DND-41 (cell line): ENCODE results near the gene MIA3.
A peak's percentile ranks its signal among the peaks of the same experiment; 100 is the strongest.

ENCODE experiments used
- ATAC-seq: fragments of 200-7000 bp; cut with Tn5 transposase; 3 replicates; pipeline ENCODE4 v1.9.1; 2021; ENCODE audit warnings: low read depth; ENCODE audit not compliant: insufficient read depth
- DNase-seq: peaks from one replicate; pipeline ENCODE4 v3.0.0-alpha.2; 2020
- H2AFZ ChIP-seq: 2 replicates; pipeline ENCODE4 v1.6.0; 2012; ENCODE audit warnings: low read depth, low read length
- H3K27ac ChIP-seq: 2 replicates; pipeline ENCODE4 v1.5.1; 2012; ENCODE audit warnings: low read length, inconsistent platforms
- H3K27me3 ChIP-seq: fragments of 200-600 bp; sonication (generic); 2 replicates; pipeline ENCODE4 v1.6.0; 2012; ENCODE audit warnings: low read length, mild to moderate bottlenecking, inconsistent platforms; ENCODE audit not compliant: insufficient read depth, poor library complexity
- H3K36me3 ChIP-seq: 2 replicates; pipeline ENCODE4 v1.5.1; 2012; ENCODE audit warnings: low read length, inconsistent platforms; ENCODE audit not compliant: insufficient read depth
- H3K4me1 ChIP-seq: 2 replicates; pipeline ENCODE4 v1.5.1; 2012; ENCODE audit warnings: mild to moderate bottlenecking, low read length; ENCODE audit not compliant: insufficient read depth
- H3K4me2 ChIP-seq: 2 replicates; pipeline ENCODE4 v1.6.0; 2012; ENCODE audit warnings: mild to moderate bottlenecking, moderate library complexity, low read length, inconsistent platforms; ENCODE audit not compliant: insufficient read depth
- H3K4me3 ChIP-seq, 2 experiments: fragments of 200-600 bp in 1 of 2; shearing (Covaris generic) in 1 of 2; 2 replicates each; pipeline ENCODE4 v1.5.1; 2012 to 2016; ENCODE audit warnings: inconsistent platforms in 2 of 2, low read length in 2 of 2, mild to moderate bottlenecking in 2 of 2, low read depth in 1 of 2, moderate library complexity in 1 of 2
- H3K79me2 ChIP-seq: 2 replicates; pipeline ENCODE4 v1.6.0; 2012; ENCODE audit warnings: low read length, inconsistent platforms; ENCODE audit not compliant: insufficient read depth
- H3K9ac ChIP-seq: 2 replicates; pipeline ENCODE4 v1.6.0; 2012; ENCODE audit warnings: low read depth, mild to moderate bottlenecking, inconsistent platforms, low read length, moderate library complexity
- H3K9me3 ChIP-seq: 2 replicates; pipeline ENCODE4 v1.5.1; 2012; ENCODE audit warnings: low read length, moderate library complexity, mild to moderate bottlenecking, inconsistent platforms; ENCODE audit not compliant: insufficient read depth, severe bottlenecking
- H4K20me1 ChIP-seq: 2 replicates; pipeline ENCODE4 v1.6.0; 2012; ENCODE audit warnings: low read length; ENCODE audit not compliant: insufficient read depth
- CTCF ChIP-seq: IDR thresholded peaks from 2 replicates; pipeline ENCODE4 v1.5.1; 2012; ENCODE audit warnings: borderline replicate concordance, low read length, moderate library complexity, mild to moderate bottlenecking; ENCODE audit not compliant: poor library complexity, severe bottlenecking; ENCODE audit errors: extremely low read depth
- EZH2 ChIP-seq: IDR thresholded peaks from 3 replicates; pipeline ENCODE4 v1.6.1; 2012; ENCODE audit warnings: borderline replicate concordance, low read depth, mild to moderate bottlenecking, moderate library complexity, low read length, inconsistent platforms; ENCODE audit not compliant: severe bottlenecking

The MIA3 gene

GRCh38 chr1:222613627-222614026 lies 4.3 kb upstream of the MIA3 start:
- Histone ChIP-seq H3K79me2 (peaks cover 5% of the 10 kb centered on the region), H3K4me3 (no peak overlapping the region), H3K27ac (no peak overlapping the region), H3K4me2 (no peak overlapping the region), H2AFZ (no peak overlapping the region), H3K9me3 (no peaks in the 10 kb centered on the region), H3K4me1 (peaks cover 13% of the 10 kb centered on the region), H4K20me1 (peaks cover 1% of the 10 kb centered on the region; the same call in 1 of the 2 replicates), H3K36me3 (no peaks in the 10 kb centered on the region), H3K9ac (no peak overlapping the region), H3K27me3 (peaks cover 15% of the 10 kb centered on the region)
- ATAC-seq (no peak), DNase-seq (no peak)
- TF ChIP-seq CTCF (no peak), EZH2 (no peak)

- Histone ChIP-seq H2AFZ (peak overlapping the region; percentile 84; the same call in 1 of the 2 replicates), H3K4me1 (peaks cover 32% of the 10 kb centered on the region), H3K27me3 (peaks cover 15% of the 10 kb centered on the region), H3K4me2 (0 out of 2 replicates have a peak overlapping the region, but pooled peaks have one; percentile 92), H3K36me3 (no peaks in the 10 kb centered on the region; the same call in 1 of the 2 replicates), H3K4me3 (no peak overlapping the region), H3K9me3 (no peaks in the 10 kb centered on the region), H3K27ac (no peak overlapping the region), H4K20me1 (peaks cover 10% of the 10 kb centered on the region; the same call in 1 of the 2 replicates), H3K9ac (no peak overlapping the region), H3K79me2 (peaks cover 23% of the 10 kb centered on the region)
- ATAC-seq (no peak), DNase-seq (no peak)
- TF ChIP-seq CTCF = no peak
- no peak for TF ChIP-seq EZH2
Observed at GRCh38 chr1:222616525-222616924, 1.4 kb upstream of the MIA3 start.

- TF ChIP-seq EZH2 (no peak), CTCF (no peak)
- H3K4me2 ChIP-seq = peak overlapping the region; percentile 92
- H3K27me3 ChIP-seq = peaks cover 15% of the 10 kb centered on the region
- DNase-seq = peak; percentile 97
- H3K36me3 ChIP-seq = peaks cover 7% of the 10 kb centered on the region
- peak; percentile 94 for ATAC-seq
- H3K79me2 ChIP-seq = peaks cover 23% of the 10 kb centered on the region
- peak overlapping the region; percentile 56 for H3K9ac ChIP-seq
- H2AFZ ChIP-seq = peak overlapping the region; percentile 84
- H3K27ac ChIP-seq = peak overlapping the region; percentile 49
- H3K4me3 ChIP-seq = peak overlapping the region; percentile 22 to 67; a peak in 3 of 4 replicates
- H3K9me3 ChIP-seq = no peaks in the 10 kb centered on the region
- peaks cover 32% of the 10 kb centered on the region for H3K4me1 ChIP-seq
- H4K20me1 ChIP-seq = peaks cover 10% of the 10 kb centered on the region; the same call in 1 of the 2 replicates
Observed at GRCh38 chr1:222617367-222617951, 438 bp upstream of the MIA3 start.
